HL-60 (cell line): Measurements from ENCODE around the gene CMTM1.

ENCODE experiments used
- DNase-seq, 2 experiments: peaks; one replicate each; pipeline ENCODE4 v3.0.0-alpha.2; 2010 to 2020; ENCODE audit warnings: low read depth in 1 of 2, low spot score in 1 of 2
- H3K27ac ChIP-seq: fragments of 250-450 bp; sonication (Bioruptor Pico); replicated peaks from 2 replicates; pipeline ENCODE4 v1.5.1; 2020; ENCODE audit warnings: mild to moderate bottlenecking, moderate library complexity
- H3K27me3 ChIP-seq: fragments of 250-450 bp; sonication (Bioruptor Pico); 2 replicates; pipeline ENCODE4 v1.5.1; 2021; ENCODE audit warnings: mild to moderate bottlenecking, moderate library complexity; ENCODE audit not compliant: insufficient read depth, poor library complexity, severe bottlenecking
- H3K4me3 ChIP-seq: replicated peaks from 2 replicates; pipeline ENCODE4 v1.5.1; 2011; ENCODE audit warnings: mild to moderate bottlenecking, control low read depth, low read length; ENCODE audit not compliant: insufficient read depth
- GABPA ChIP-seq: IDR thresholded peaks from 2 replicates; pipeline ENCODE4 v1.6.1; 2012; ENCODE audit warnings: low read depth
- POLR2AphosphoS5 ChIP-seq: IDR thresholded peaks from 2 replicates; pipeline ENCODE4 v1.6.1; 2012; ENCODE audit warnings: low read depth
- REST ChIP-seq: IDR thresholded peaks from 2 replicates; pipeline ENCODE4 v1.6.1; 2012; ENCODE audit warnings: low read depth; ENCODE audit not compliant: insufficient replicate concordance
- SPI1 ChIP-seq: IDR thresholded peaks from 2 replicates; pipeline ENCODE4 v1.6.1; 2012; ENCODE audit warnings: low read depth, mild to moderate bottlenecking, borderline replicate concordance
- TF ChIP-seq, protein P1 (sequence below): IDR thresholded peaks from one replicate; pipeline ENCODE4 v1.5.1; 2011; ENCODE audit warnings: low read length, control low read depth, inconsistent platforms; ENCODE audit not compliant: insufficient read depth

Gene CMTM1

GRCh38 chr16:66591018-66591417, 24.8 kb downstream of the CMTM1 start:
- Histone ChIP-seq H3K27ac (no peak overlapping the region), H3K4me3 (no peak overlapping the region), H3K27me3 (no peaks in the 10 kb centered on the region)
- TF ChIP-seq REST (no peak), GABPA (no peak), SPI1 (no peak), POLR2AphosphoS5 (no peak)
- TF ChIP-seq, protein P1, sequence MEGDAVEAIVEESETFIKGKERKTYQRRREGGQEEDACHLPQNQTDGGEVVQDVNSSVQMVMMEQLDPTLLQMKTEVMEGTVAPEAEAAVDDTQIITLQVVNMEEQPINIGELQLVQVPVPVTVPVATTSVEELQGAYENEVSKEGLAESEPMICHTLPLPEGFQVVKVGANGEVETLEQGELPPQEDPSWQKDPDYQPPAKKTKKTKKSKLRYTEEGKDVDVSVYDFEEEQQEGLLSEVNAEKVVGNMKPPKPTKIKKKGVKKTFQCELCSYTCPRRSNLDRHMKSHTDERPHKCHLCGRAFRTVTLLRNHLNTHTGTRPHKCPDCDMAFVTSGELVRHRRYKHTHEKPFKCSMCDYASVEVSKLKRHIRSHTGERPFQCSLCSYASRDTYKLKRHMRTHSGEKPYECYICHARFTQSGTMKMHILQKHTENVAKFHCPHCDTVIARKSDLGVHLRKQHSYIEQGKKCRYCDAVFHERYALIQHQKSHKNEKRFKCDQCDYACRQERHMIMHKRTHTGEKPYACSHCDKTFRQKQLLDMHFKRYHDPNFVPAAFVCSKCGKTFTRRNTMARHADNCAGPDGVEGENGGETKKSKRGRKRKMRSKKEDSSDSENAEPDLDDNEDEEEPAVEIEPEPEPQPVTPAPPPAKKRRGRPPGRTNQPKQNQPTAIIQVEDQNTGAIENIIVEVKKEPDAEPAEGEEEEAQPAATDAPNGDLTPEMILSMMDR: no peak
- no peak for DNase-seq

DNA sequence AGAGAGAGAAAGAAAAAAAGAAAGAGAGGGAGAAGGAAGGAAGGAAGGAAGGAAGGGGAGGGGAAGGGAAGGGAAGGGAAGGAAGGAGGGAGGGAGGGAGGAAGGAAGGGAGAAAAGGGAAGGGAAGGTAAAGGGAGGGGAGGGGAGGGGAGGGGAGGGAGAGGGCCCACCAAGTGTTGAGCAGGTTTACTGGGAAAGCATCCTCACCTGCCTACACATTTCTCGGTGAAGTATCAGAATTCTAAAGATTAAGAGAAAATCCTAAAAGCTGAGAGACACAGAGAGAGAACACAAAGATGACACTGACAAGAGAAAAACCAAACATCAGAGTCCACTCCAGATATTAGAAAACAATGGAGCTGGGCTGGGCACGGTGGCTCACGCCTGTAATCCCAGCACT, 26.0 kb downstream of the CMTM1 start:
- Histone ChIP-seq H3K27me3 (no peaks in the 10 kb centered on the region), H3K27ac (no peak overlapping the region), H3K4me3 (no peak overlapping the region)
- TF ChIP-seq GABPA (no peak), POLR2AphosphoS5 (no peak), REST (no peak), SPI1 (no peak)
- TF ChIP-seq, protein P1: no peak
- no peak for DNase-seq

- no peak overlapping the region for H3K27ac ChIP-seq
- DNase-seq: no peak
- H3K27me3 ChIP-seq: no peaks in the 10 kb centered on the region
- TF ChIP-seq REST (no peak), SPI1 (no peak), POLR2AphosphoS5 (no peak), GABPA (no peak)
- TF ChIP-seq, protein P1: no peak
- H3K4me3 ChIP-seq: no peak overlapping the region
These were observed 26.6 kb downstream of the CMTM1 start for GRCh38 chr16:66592814-66593213.
